ENCODE results near the gene SLC10A3. TPM values are rescaled to one million over a fixed set of nuclear protein-coding genes. Genes with fewer than 3 reads are reported as not detected.

The SLC10A3 gene
- total RNA-seq, 1 experiment from 2014 or later: 42.1 TPM

GRCh38 chrX:154512879-154513553, 22.6 kb upstream of the SLC10A3 start:
- Histone ChIP-seq H3K9me2 (replicated peaks; ENCODE audit: low read length) (no peaks in the 10 kb centered on the region), H3F3A (ENCODE audit: low read length, unreplicated experiment) (no peaks in the 10 kb centered on the region), H3K9ac (ENCODE audit: low read length) (no peak overlapping the region), H3K4me3 (ENCODE audit: low read length) (no peak overlapping the region), H3K36me3 (ENCODE audit: low read depth, low read length) (0 out of 2 replicates have a peak, but pooled peaks cover 3% of the 10 kb centered on the region), H4K20me1 (ENCODE audit: low read length) (no peaks in the 10 kb centered on the region), H3K9me3 (ENCODE audit: low read length) (no peaks in the 10 kb centered on the region), H3K27ac (ENCODE audit: low read length) (no peak overlapping the region), H3K4me2 (ENCODE audit: low read length) (no peak overlapping the region), H3K4me1 (ENCODE audit: insufficient read depth, low read length) (peaks cover 8% of the 10 kb centered on the region), H2AFZ (ENCODE audit: low read length) (no peak overlapping the region), H3K79me2 (ENCODE audit: low read length) (peaks cover 12% of the 10 kb centered on the region), H3K27me3 (ENCODE audit: low read length) (no peaks in the 10 kb centered on the region)
- no peak for DNase-seq
- intact Hi-C loops (cut with micrococcal nuclease): no loop called here
- ATAC-seq: no peak
- CTCF ChIA-PET: no interaction called here
- TF ChIP-seq EZH2 (IDR thresholded peaks at IDR 0.05; ENCODE audit: low read length, unreplicated experiment): no peak
- TF ChIP-seq CTCF (conservative IDR thresholded peaks at IDR 0.05; ENCODE audit: low read depth, low read length): no peak
- no peak for TF ChIP-seq EZH2phosphoT487 (IDR thresholded peaks at IDR 0.05; ENCODE audit: borderline replicate concordance, low read length)
- POLR2A ChIA-PET (ENCODE audit: unreplicated experiment): no interaction called here
- BruUV-seq (replicated peaks): no TSS peak

- no peak for DNase-seq
- CTCF ChIA-PET: no interaction called here
Observed at GRCh38 chrX:154511761-154512160, 21.3 kb upstream of the SLC10A3 start.

More at GRCh38 chrX:154511761-154512160, 21.3 kb upstream of the SLC10A3 start:
- H3K9me3 ChIP-seq (ENCODE audit: low read length): no peaks in the 10 kb centered on the region
- BruUV-seq (replicated peaks): no TSS peak
- ATAC-seq: no peak
- POLR2A ChIA-PET (ENCODE audit: unreplicated experiment): no interaction called here
- H3K79me2 ChIP-seq (ENCODE audit: low read length): peaks cover 12% of the 10 kb centered on the region
- peaks cover 7% of the 10 kb centered on the region for H3K4me1 ChIP-seq (ENCODE audit: insufficient read depth, low read length)
- H3K9ac ChIP-seq (ENCODE audit: low read length): no peak overlapping the region
- intact Hi-C loops (cut with micrococcal nuclease): no loop called here
- H3K36me3 ChIP-seq (ENCODE audit: low read depth, low read length): 0 out of 2 replicates have a peak, but pooled peaks cover 3% of the 10 kb centered on the region
- H2AFZ ChIP-seq (ENCODE audit: low read length): no peak overlapping the region
- no peak overlapping the region for H3K4me2 ChIP-seq (ENCODE audit: low read length)
- H4K20me1 ChIP-seq (ENCODE audit: low read length): no peaks in the 10 kb centered on the region
- H3K27me3 ChIP-seq (ENCODE audit: low read length): no peaks in the 10 kb centered on the region
- TF ChIP-seq CTCF (conservative IDR thresholded peaks at IDR 0.05; ENCODE audit: low read depth, low read length): no peak
- TF ChIP-seq EZH2phosphoT487 (IDR thresholded peaks at IDR 0.05; ENCODE audit: borderline replicate concordance, low read length): no peak
- no peak for TF ChIP-seq EZH2 (IDR thresholded peaks at IDR 0.05; ENCODE audit: low read length, unreplicated experiment)
- no peak overlapping the region for H3K4me3 ChIP-seq (ENCODE audit: low read length)
- H3K27ac ChIP-seq (ENCODE audit: low read length): no peak overlapping the region
- no peaks in the 10 kb centered on the region for H3K9me2 ChIP-seq (replicated peaks; ENCODE audit: low read length)
- no peaks in the 10 kb centered on the region for H3F3A ChIP-seq (ENCODE audit: low read length, unreplicated experiment)

Measured in PC-3 (cell line).